GM12878 (cell line): ENCODE results near the gene ZNF662. TPM values are rescaled to one million over a fixed set of nuclear protein-coding genes. Genes with fewer than 3 reads are reported as not detected.

Source experiments
- ATAC-seq: fragments of 200-7000 bp; cut with Tn5 transposase; 3 replicates; pipeline ENCODE4 v1.9.1; 2020; ENCODE audit warnings: mild to moderate bottlenecking, moderate library complexity
- BruUV-seq: library from RNA; stranded (reverse); fragments of 400-500 nt; replicated peaks from 2 replicates; lab custom pipeline; 2021; lab: Mats Ljungman, UMichigan
- CTCF ChIA-PET: fragments of 300-600 bp; sonication (Branson Sonifier 250); formaldehyde crosslinking; extraction: SDS; loops from one replicate; lab custom pipeline; 2021; ENCODE audit warnings: inconsistent platforms; lab: Yijun Ruan, JAX
- POLR2A ChIA-PET: fragments of 350-600 bp; formaldehyde crosslinking; extraction: SDS; loops from one replicate; lab custom pipeline; 2021; ENCODE audit warnings: inconsistent platforms; lab: Charles Lee
- RAD21 ChIA-PET: fragments of 300-600 bp; sonication (Branson Sonifier 250); formaldehyde crosslinking; loops from one replicate; lab custom pipeline; 2023; ENCODE audit warnings: antibody characterized with exemption; ENCODE audit not compliant: unreplicated experiment; lab: Charles Lee
- SMC1A ChIA-PET: fragments of 300-600 bp; sonication (Branson Sonifier 250); formaldehyde crosslinking; loops from one replicate; lab custom pipeline; 2023; ENCODE audit not compliant: unreplicated experiment, uncharacterized antibody; lab: Charles Lee
- DNase-seq: peaks from one replicate; pipeline ENCODE4 v3.0.0-alpha.2; 2011; ENCODE audit warnings: low read depth, low spot score
- FAIRE-seq: peaks from 3 replicates; lab custom pipeline; 2011; peaks lifted over from hg19 to GRCh38; lab: Jason Lieb, UNC
- H2AFZ ChIP-seq: 2 replicates; pipeline ENCODE4 v1.6.0; 2011; ENCODE audit warnings: low read depth, low read length, control low read depth; ENCODE audit not compliant: control insufficient read depth
- H3K27ac ChIP-seq: 2 replicates; pipeline ENCODE4 v1.5.1; 2011; ENCODE audit warnings: control low read depth; ENCODE audit not compliant: control insufficient read depth, insufficient read depth
- H3K27me3 ChIP-seq, 2 experiments: replicated peaks in 1 of 2; 2 replicates each; pipeline versions ENCODE4 v1.6.0 to v1.6.1; 2011; ENCODE audit warnings: low read length in 1 of 2; ENCODE audit not compliant: control insufficient read depth in 2 of 2, insufficient read depth in 2 of 2
- H3K36me3 ChIP-seq, 2 experiments: 2 replicates each; pipeline ENCODE4 v1.5.1; 2011; ENCODE audit warnings: low read length in 1 of 2; ENCODE audit not compliant: control insufficient read depth in 2 of 2, insufficient read depth in 2 of 2
- H3K4me1 ChIP-seq: 2 replicates; pipeline ENCODE4 v1.6.1; 2011; ENCODE audit warnings: mild to moderate bottlenecking, low read length, moderate library complexity, mixed read lengths; ENCODE audit not compliant: control insufficient read depth, insufficient read depth
- H3K4me2 ChIP-seq: 2 replicates; pipeline ENCODE4 v1.6.0; 2011; ENCODE audit warnings: control low read depth; ENCODE audit not compliant: control insufficient read depth, insufficient read depth
- H3K4me3 ChIP-seq: fragments of 200-600 bp; sonication (generic); 2 replicates; pipeline ENCODE4 v1.5.1; 2016
- H3K79me2 ChIP-seq: 2 replicates; pipeline ENCODE4 v1.6.0; 2011; ENCODE audit warnings: low read length; ENCODE audit not compliant: control insufficient read depth, insufficient read depth
- H3K9ac ChIP-seq: 2 replicates; pipeline ENCODE4 v1.8.0; 2011; ENCODE audit warnings: low read length, control low read depth, mixed read lengths; ENCODE audit not compliant: control insufficient read depth, insufficient read depth
- H3K9me3 ChIP-seq: replicated peaks from 3 replicates; pipeline ENCODE4 v1.5.1; 2011; ENCODE audit warnings: mild to moderate bottlenecking, low read length; ENCODE audit not compliant: control insufficient read depth, insufficient read depth
- H4K20me1 ChIP-seq: 2 replicates; pipeline ENCODE4 v1.6.0; 2011; ENCODE audit not compliant: control insufficient read depth, insufficient read depth
- BACH1 ChIP-seq: fragments of 450-650 bp; IDR thresholded peaks from 2 replicates; pipeline ENCODE4 v1.6.1; 2017; ENCODE audit warnings: mild to moderate bottlenecking, borderline replicate concordance
- MXI1 ChIP-seq: fragments of 150-350 bp; IDR thresholded peaks from 2 replicates; pipeline ENCODE4 v1.6.1; 2011; ENCODE audit warnings: low read depth, mild to moderate bottlenecking, inconsistent platforms, low read length, improper control_type of control experiment
- RAD21 ChIP-seq: IDR thresholded peaks from 2 replicates; pipeline ENCODE4 v1.6.1; 2011; ENCODE audit warnings: mild to moderate bottlenecking, low read depth, low read length, moderate library complexity; ENCODE audit not compliant: insufficient read depth
- SMAD5 ChIP-seq: IDR thresholded peaks from 2 replicates; pipeline ENCODE4 v1.6.1; 2016; ENCODE audit warnings: antibody characterized with exemption, low read depth
- SMC3 ChIP-seq: IDR thresholded peaks from 2 replicates; pipeline ENCODE4 v1.6.1; 2011; ENCODE audit warnings: low read length, improper control_type of control experiment, borderline replicate concordance
- WGBS: methylation state at CpG from one replicate; pipeline ENCODE4 v1.1.6; 2016; ENCODE audit warnings: low lambda C conversion rate; ENCODE audit not compliant: insufficient replicate concordance, insufficient coverage; ENCODE audit errors: missing lambda C conversion rate; 5-methylcytosine and 5-hydroxymethylcytosine counted together
- in situ Hi-C: fragments of 300-500 bp; cut with MboI; formaldehyde crosslinking; loops from 9 replicates; pipeline ENCODE4 v1.14.3; 2018; ENCODE audit warnings: mixed read lengths
- intact Hi-C: fragments of 100-400 bp; cut with micrococcal nuclease; formaldehyde crosslinking; loops from one replicate; pipeline ENCODE4 v1.14.2; 2022; ENCODE audit not compliant: unreplicated experiment
- polyA plus RNA-seq, 11 experiments: library from polyadenylated mRNA; depleted of rRNA in 4 of 11; unstranded in 6 of 11; stranded (reverse) in 5 of 11; fragments of >200 nt; fragmentation: Nextera tagmentation in 4 of 11; fragmentation: Illumina TruSeq in 1 of 11; extraction: Ambion mirVana in 4 of 11; extraction: Trizol in 1 of 11; gene quantifications; 1 replicate in 1 of 11; 2 replicates in 10 of 11; pipeline versions ENCODE4 v1.2.1 to v1.2.3, GENCODE V29; 2011 to 2016; ENCODE audit warnings: inconsistent platforms in 2 of 11, missing spikeins in 2 of 11, low read depth in 1 of 11
- total RNA-seq, 4 experiments: library from RNA; depleted of rRNA in 3 of 4; stranded (reverse); fragments of >200 nt in 3 of 4; fragmentation: Illumina TruSeq in 1 of 4; extraction: Trizol in 1 of 4; gene quantifications; 2 replicates each; pipeline versions ENCODE4 v1.2.1 to v1.2.3, GENCODE V29; 2013 to 2021
- TF ChIP-seq, protein P1 (sequence below), 3 experiments: IDR thresholded peaks in 2 of 3; conservative IDR thresholded peaks in 1 of 3; 2 replicates each; pipeline ENCODE4 v1.5.1; 2011; ENCODE audit warnings: low read depth in 3 of 3, low read length in 3 of 3, mild to moderate bottlenecking in 3 of 3, control low read depth in 2 of 3, moderate library complexity in 2 of 3, inconsistent platforms in 1 of 3, mixed read lengths in 1 of 3; ENCODE audit not compliant: control insufficient read depth in 2 of 3, insufficient read depth in 1 of 3; ENCODE audit errors: extremely low read depth in 1 of 3
- TF ChIP-seq, protein P2 (sequence below): fragments of 450-650 bp; IDR thresholded peaks from 2 replicates; pipeline ENCODE4 v1.6.1; 2014; ENCODE audit warnings: mild to moderate bottlenecking

The ZNF662 gene
- total and polyA plus RNA-seq, 10 of the 15 experiments (the other 5 are each of a cell fraction or from before 2014, with no cell fraction given) = not detected

DNA sequence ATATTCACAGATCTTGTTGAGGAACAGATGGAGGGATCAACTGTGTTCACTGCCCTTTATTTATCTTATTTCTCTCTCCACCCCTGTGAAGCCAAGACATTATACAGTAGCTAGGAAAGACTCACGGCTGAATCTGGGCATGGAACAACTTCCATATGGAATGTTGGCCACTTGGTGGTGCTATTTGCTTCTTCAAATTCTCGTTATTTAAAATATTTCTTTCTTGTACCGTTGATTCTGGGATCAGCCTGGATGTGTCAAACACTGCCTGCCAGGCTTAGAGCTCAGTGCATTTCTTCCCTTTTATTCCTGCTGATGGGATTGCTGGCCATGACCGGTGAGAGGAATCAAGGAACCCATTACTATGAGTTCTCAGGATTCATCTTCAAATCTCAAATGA is 55.7 kb downstream of the ZNF662 start:
- intact Hi-C loops = loop anchor here (1.0 to 2.0 kb wide), 2 partner anchors 417 to 542 kb away; no protein-coding TSS in a partner anchor

More for the DNA sequence above, 55.7 kb downstream of the ZNF662 start:
- DNase-seq = no peak
- Histone ChIP-seq H2AFZ (no peak overlapping the region), H3K27me3 (no peaks in the 10 kb centered on the region), H3K79me2 (no peaks in the 10 kb centered on the region), H3K4me1 (no peaks in the 10 kb centered on the region), H3K9me3 (no peaks in the 10 kb centered on the region)
- POLR2A ChIA-PET = no interaction called here
- SMC1A ChIA-PET = interaction anchor here (0.6 to 3.8 kb wide), 33 partner anchors 9 to 541 kb away, joined by 3 to 42 read pairs (median 4); no protein-coding TSS in a partner anchor
- no TSS peak for BruUV-seq
- TF ChIP-seq, protein P1, sequence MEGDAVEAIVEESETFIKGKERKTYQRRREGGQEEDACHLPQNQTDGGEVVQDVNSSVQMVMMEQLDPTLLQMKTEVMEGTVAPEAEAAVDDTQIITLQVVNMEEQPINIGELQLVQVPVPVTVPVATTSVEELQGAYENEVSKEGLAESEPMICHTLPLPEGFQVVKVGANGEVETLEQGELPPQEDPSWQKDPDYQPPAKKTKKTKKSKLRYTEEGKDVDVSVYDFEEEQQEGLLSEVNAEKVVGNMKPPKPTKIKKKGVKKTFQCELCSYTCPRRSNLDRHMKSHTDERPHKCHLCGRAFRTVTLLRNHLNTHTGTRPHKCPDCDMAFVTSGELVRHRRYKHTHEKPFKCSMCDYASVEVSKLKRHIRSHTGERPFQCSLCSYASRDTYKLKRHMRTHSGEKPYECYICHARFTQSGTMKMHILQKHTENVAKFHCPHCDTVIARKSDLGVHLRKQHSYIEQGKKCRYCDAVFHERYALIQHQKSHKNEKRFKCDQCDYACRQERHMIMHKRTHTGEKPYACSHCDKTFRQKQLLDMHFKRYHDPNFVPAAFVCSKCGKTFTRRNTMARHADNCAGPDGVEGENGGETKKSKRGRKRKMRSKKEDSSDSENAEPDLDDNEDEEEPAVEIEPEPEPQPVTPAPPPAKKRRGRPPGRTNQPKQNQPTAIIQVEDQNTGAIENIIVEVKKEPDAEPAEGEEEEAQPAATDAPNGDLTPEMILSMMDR (IDR thresholded peaks at IDR 0.05 in 2 of 3, conservative IDR thresholded peaks at IDR 0.05 in 1 of 3; ENCODE audit: control insufficient read depth in 2 of 3, extremely low read depth in 1 of 3, insufficient read depth in 1 of 3, low read depth in 3 of 3, low read length in 3 of 3) = peak; percentile 42 to 54 (median 45); a peak in 4 of 6 replicates
- TF ChIP-seq, protein P2, sequence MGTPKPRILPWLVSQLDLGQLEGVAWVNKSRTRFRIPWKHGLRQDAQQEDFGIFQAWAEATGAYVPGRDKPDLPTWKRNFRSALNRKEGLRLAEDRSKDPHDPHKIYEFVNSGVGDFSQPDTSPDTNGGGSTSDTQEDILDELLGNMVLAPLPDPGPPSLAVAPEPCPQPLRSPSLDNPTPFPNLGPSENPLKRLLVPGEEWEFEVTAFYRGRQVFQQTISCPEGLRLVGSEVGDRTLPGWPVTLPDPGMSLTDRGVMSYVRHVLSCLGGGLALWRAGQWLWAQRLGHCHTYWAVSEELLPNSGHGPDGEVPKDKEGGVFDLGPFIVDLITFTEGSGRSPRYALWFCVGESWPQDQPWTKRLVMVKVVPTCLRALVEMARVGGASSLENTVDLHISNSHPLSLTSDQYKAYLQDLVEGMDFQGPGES = no peak
- TF ChIP-seq SMAD5 = no peak
- peak; percentile 51; the same call in 1 of the 2 replicates for TF ChIP-seq SMC3
- peak; percentile 49; the same call in 1 of the 2 replicates for TF ChIP-seq RAD21
- TF ChIP-seq BACH1 = no peak
- TF ChIP-seq MXI1 = no peak
- TF ChIP-seq, all 136 proteins: peak for 3
- in situ Hi-C loops = loop anchor here (10.0 kb wide), 2 partner anchors 413 to 543 kb away; no protein-coding TSS in a partner anchor
- RAD21 ChIA-PET = interaction anchor here (0.8 to 3.0 kb wide), 19 partner anchors 10 to 729 kb away, joined by 3 to 50 read pairs (median 4); no protein-coding TSS in a partner anchor
- H4K20me1 ChIP-seq = no peaks in the 10 kb centered on the region
- H3K27ac ChIP-seq = no peak overlapping the region
- H3K36me3 ChIP-seq = no peaks in the 10 kb centered on the region
- CTCF ChIA-PET = interaction anchor here (0.7 to 5.6 kb wide), 48 partner anchors 8 to 581 kb away, joined by 3 to 87 read pairs (median 4); no protein-coding TSS in a partner anchor
- WGBS = 2% methylated on average over 4 of the region's 4 CpGs
- FAIRE-seq = peak; percentile 27
- H3K4me3 ChIP-seq = no peak overlapping the region
- peak; percentile 54 for ATAC-seq
- no peak overlapping the region for H3K4me2 ChIP-seq
- no peak overlapping the region for H3K9ac ChIP-seq
